SH-SY5Y (cell line): ENCODE results near the gene CORO1A.

Source experiments
- GATA2 ChIP-seq: IDR thresholded peaks from 2 replicates; pipeline ENCODE4 v1.6.1; 2011; ENCODE audit warnings: mild to moderate bottlenecking, low read depth, low read length
- GATA3 ChIP-seq: IDR thresholded peaks from 2 replicates; pipeline ENCODE4 v1.6.1; 2011; ENCODE audit warnings: low read depth, mild to moderate bottlenecking, low read length, moderate library complexity

- TF ChIP-seq GATA3 (no peak), GATA2 (no peak)
Observed at GRCh38 chr16:30187971-30188561, 4.7 kb downstream of the CORO1A start.
